T-cell (primary cell): ENCODE results near the gene SLC44A1. TPM values are rescaled to one million over a fixed set of nuclear protein-coding genes. Genes with fewer than 3 reads are reported as not detected.

Experiments
- ATAC-seq, 4 experiments: fragments of 200-7000 bp in 3 of 4; fragments of 150-1000 bp in 1 of 4; cut with Tn5 transposase; replicated peaks in 1 of 4; 1 replicate in 3 of 4; 2 replicates in 1 of 4; pipeline ENCODE4 v1.10.0; 2021; ENCODE audit warnings: moderate library complexity in 3 of 4, mild to moderate bottlenecking in 2 of 4, moderate number of reproducible peaks in 1 of 4
- CTCF ChIA-PET, 2 donors: fragments of 300-600 bp; sonication (Branson Sonifier 250); formaldehyde crosslinking; loops; one replicate each; lab custom pipeline; 2022; ENCODE audit warnings: antibody characterized with exemption in 2 of 2; lab: Charles Lee
- POLR2A ChIA-PET, 2 donors: fragments of 300-600 bp; sonication (Branson Sonifier 250); formaldehyde crosslinking; loops; one replicate each; lab custom pipeline; 2022; ENCODE audit warnings: antibody characterized with exemption in 2 of 2; lab: Charles Lee
- DNase-seq, 35 experiments: peaks; one replicate each; pipeline versions ENCODE4 v3.0.0 to v3.0.0-alpha.2; 2013 to 2023
- H3K27ac ChIP-seq: one replicate; pipeline ENCODE4 v1.5.1; 2013; ENCODE audit warnings: low read length
- H3K27me3 ChIP-seq, 2 experiments: replicated peaks in 1 of 2; 1 replicate in 1 of 2; 2 replicates in 1 of 2; pipeline versions ENCODE4 v1.6.1 to v1.7.0; 2013; ENCODE audit warnings: low read length in 1 of 2, mixed read lengths in 1 of 2; ENCODE audit not compliant: control insufficient read depth in 2 of 2, insufficient read depth in 2 of 2; ENCODE audit errors: extremely low read depth in 1 of 2
- H3K36me3 ChIP-seq, 2 donors: 1 replicate in 1 of 2; 2 replicates in 1 of 2; pipeline versions ENCODE4 v1.6.1 to v1.7.0; 2013; ENCODE audit warnings: low read length in 1 of 2; ENCODE audit not compliant: control insufficient read depth in 2 of 2, insufficient read depth in 1 of 2; ENCODE audit errors: extremely low read depth in 1 of 2
- H3K4me1 ChIP-seq, 2 experiments: 1 replicate in 1 of 2; 2 replicates in 1 of 2; pipeline versions ENCODE4 v1.6.1 to v1.7.0; 2013; ENCODE audit warnings: low read length in 2 of 2, mixed read lengths in 1 of 2; ENCODE audit not compliant: insufficient read depth in 2 of 2, control insufficient read depth in 1 of 2; ENCODE audit errors: extremely low read depth in 1 of 2
- H3K4me3 ChIP-seq, 2 donors: 1 replicate in 1 of 2; 2 replicates in 1 of 2; pipeline versions ENCODE4 v1.5.1 to v1.7.0; 2013; ENCODE audit warnings: mild to moderate bottlenecking in 2 of 2, low read length in 1 of 2, moderate library complexity in 1 of 2; ENCODE audit not compliant: control insufficient read depth in 1 of 2; ENCODE audit errors: extremely low read depth in 1 of 2
- H3K9me3 ChIP-seq: 2 replicates; pipeline ENCODE4 v1.7.0; 2013
- H3K27ac Mint-ChIP-seq, 2 donors: one replicate each; pipeline ENCODE4 v1.8.0; 2020 to 2021; ENCODE audit warnings: mild to moderate bottlenecking in 2 of 2, mixed read lengths in 2 of 2
- H3K27me3 Mint-ChIP-seq, 2 donors: one replicate each; pipeline ENCODE4 v1.8.0; 2021 to 2022; ENCODE audit warnings: mixed read lengths in 2 of 2
- H3K36me3 Mint-ChIP-seq: one replicate; pipeline ENCODE4 v1.8.0; 2021; ENCODE audit warnings: mixed read lengths
- H3K4me1 Mint-ChIP-seq, 3 donors: one replicate each; pipeline ENCODE4 v1.8.0; 2020 to 2022; ENCODE audit warnings: mixed read lengths in 3 of 3, mild to moderate bottlenecking in 1 of 3
- H3K4me3 Mint-ChIP-seq, 3 donors: one replicate each; pipeline ENCODE4 v1.8.0; 2020 to 2022; ENCODE audit warnings: mild to moderate bottlenecking in 3 of 3, mixed read lengths in 3 of 3, moderate library complexity in 3 of 3
- H3K9me3 Mint-ChIP-seq, 3 donors: one replicate each; pipeline ENCODE4 v1.8.0; 2020 to 2022; ENCODE audit warnings: mixed read lengths in 3 of 3
- WGBS: methylation state at CpG from one replicate; pipeline ENCODE4 v1.1.5; 2013; ENCODE audit warnings: missing lambda C conversion rate; ENCODE audit not compliant: insufficient coverage; 5-methylcytosine and 5-hydroxymethylcytosine counted together
- total RNA-seq, 35 experiments: library from RNA in 6 of 35; stranded (reverse) in 6 of 35; fragments of 120-200 nt in 1 of 35; gene quantifications; one replicate each; pipeline versions ENCODE4 v1.2.1 to v1.2.4 and lab custom pipeline; 2013 to 2026

SLC44A1 gene
- total RNA-seq, 5 donors from 2014 or later (not counting 1 experiment from before 2014, with no cell fraction given) = 7.3 to 10.2 (median 9.4) TPM

DNA sequence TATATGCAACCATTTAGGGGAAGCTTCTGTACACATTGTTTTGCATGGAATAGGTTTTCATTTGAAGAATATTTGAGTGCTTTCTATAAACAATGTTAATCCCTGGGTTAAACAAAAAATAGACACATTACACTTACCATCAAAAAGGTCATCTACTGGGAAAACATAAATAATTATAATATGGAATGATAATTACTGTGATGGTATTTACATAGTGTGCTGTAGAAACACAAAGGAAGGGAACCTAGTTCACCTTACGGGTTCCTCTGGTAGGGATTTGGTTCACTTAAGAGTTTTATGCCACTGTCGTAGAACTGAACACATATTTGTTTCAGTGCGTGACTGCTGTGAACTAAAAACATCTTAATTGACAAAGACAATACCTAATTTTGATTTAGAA is 44.9 kb downstream of the SLC44A1 start:
- no peak overlapping the region for H3K4me3 ChIP-seq
- WGBS = 100% methylated on average over 1 of the region's 3 CpGs
- Mint-ChIP-seq H3K27ac (no peak overlapping the region), H3K4me1 (peaks cover 7 to 11% (median 11%) of the 10 kb centered on the region in 3 donors), H3K9me3 (no peaks in the 10 kb centered on the region), H3K27me3 (no peaks in the 10 kb centered on the region), H3K4me3 (no peak overlapping the region), H3K36me3 (peaks cover 5% of the 10 kb centered on the region)
- H3K27me3 ChIP-seq = no peaks in the 10 kb centered on the region
- ATAC-seq (no peak), DNase-seq (no peak)
- H3K27ac ChIP-seq = no peak overlapping the region
- ChIA-PET CTCF (no interaction called here), POLR2A (no interaction called here)
- no peaks in the 10 kb centered on the region for H3K9me3 ChIP-seq
- H3K4me1 ChIP-seq = peaks cover 0 to 3% of the 10 kb centered on the region in 2 experiments
- no peaks in the 10 kb centered on the region for H3K36me3 ChIP-seq

DNA sequence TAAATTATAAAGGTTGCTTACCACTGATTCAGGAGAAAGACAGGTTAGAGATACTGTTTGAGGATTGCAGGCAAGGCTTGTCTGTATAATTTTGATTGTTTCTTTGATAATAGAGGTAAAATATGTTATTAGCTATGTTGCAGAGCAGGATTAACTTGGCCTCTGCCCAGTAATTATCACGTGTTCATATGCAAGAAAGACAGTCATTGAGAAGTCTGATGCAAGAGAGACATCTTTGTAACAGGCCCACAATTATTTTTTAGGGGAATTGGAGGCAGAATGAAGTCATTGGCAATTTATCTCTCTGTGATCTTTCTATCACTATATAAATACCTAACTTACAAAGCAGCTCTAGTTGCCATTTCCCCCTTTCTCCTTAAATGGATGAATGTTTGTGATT is 46.0 kb downstream of the SLC44A1 start:
- Mint-ChIP-seq H3K4me1 (peaks cover 11 to 19% (median 18%) of the 10 kb centered on the region in 3 donors), H3K36me3 (peaks cover 5% of the 10 kb centered on the region), H3K9me3 (no peaks in the 10 kb centered on the region), H3K27me3 (no peaks in the 10 kb centered on the region), H3K27ac (no peak overlapping the region), H3K4me3 (no peak overlapping the region)
- Histone ChIP-seq H3K9me3 (no peaks in the 10 kb centered on the region), H3K27me3 (no peaks in the 10 kb centered on the region), H3K4me3 (no peak overlapping the region), H3K36me3 (no peaks in the 10 kb centered on the region), H3K27ac (no peak overlapping the region), H3K4me1 (peaks cover 0 to 3% of the 10 kb centered on the region in 2 experiments)
- DNase-seq = no peak
- no CpG with 5 or more reads among the region's 1 CpG for WGBS
- ChIA-PET POLR2A (no interaction called here), CTCF (interaction anchor here (0.6 to 1.2 kb wide), 2 partner anchors 328 to 427 kb away, joined by 3 to 4 read pairs; no protein-coding TSS in a partner anchor)
- no peak for ATAC-seq

- Histone ChIP-seq H3K36me3 (no peaks in the 10 kb centered on the region), H3K4me1 (peaks cover 0 to 3% of the 10 kb centered on the region in 2 experiments), H3K27me3 (no peaks in the 10 kb centered on the region), H3K9me3 (no peaks in the 10 kb centered on the region), H3K4me3 (no peak overlapping the region), H3K27ac (no peak overlapping the region)
- 100% methylated on average over 1 of the region's 1 CpG for WGBS
- Mint-ChIP-seq H3K4me3 (no peak overlapping the region), H3K36me3 (peaks cover 5% of the 10 kb centered on the region), H3K9me3 (no peaks in the 10 kb centered on the region), H3K27me3 (no peaks in the 10 kb centered on the region), H3K4me1 (peaks cover 11 to 19% (median 18%) of the 10 kb centered on the region in 3 donors), H3K27ac (no peak overlapping the region)
- DNase-seq (no peak), ATAC-seq (no peak)
- POLR2A ChIA-PET = interaction anchor here in 1 of 2 donors (0.5 kb wide), 1 partner anchor 357 kb away, joined by 3 read pairs; no protein-coding TSS in a partner anchor
- CTCF ChIA-PET = interaction anchor here in 1 of 2 donors (1.2 kb wide), 1 partner anchor 428 kb away, joined by 4 read pairs; no protein-coding TSS in a partner anchor
Measured at GRCh38 chr9:105290954-105291353, 46.5 kb downstream of the SLC44A1 start.

DNA sequence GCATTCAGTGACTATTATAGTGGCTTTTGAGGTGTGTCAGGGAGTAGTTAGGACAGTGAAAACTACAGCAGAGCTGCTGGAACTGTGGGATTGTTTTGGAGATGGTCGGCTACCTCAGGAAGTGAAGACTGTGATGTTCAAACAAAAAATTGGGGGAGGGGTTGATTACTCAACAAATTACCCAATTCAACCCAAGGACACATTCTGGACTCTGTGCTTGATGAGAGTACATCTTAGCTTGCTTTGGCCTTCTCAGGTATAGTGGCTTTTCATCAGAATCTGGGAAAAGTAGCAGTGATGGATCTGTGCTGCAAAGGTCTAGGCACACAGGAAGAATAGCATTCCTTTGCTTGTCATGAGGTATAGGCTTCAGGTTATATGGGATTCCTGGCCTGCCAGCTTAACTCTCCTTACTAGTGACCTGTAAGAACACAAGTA is 47.0 kb downstream of the SLC44A1 start:
- Mint-ChIP-seq H3K27ac (no peak overlapping the region), H3K4me1 (peaks cover 11 to 19% (median 18%) of the 10 kb centered on the region in 3 donors), H3K4me3 (no peak overlapping the region), H3K36me3 (peaks cover under 1% of the 10 kb centered on the region), H3K27me3 (no peaks in the 10 kb centered on the region), H3K9me3 (no peaks in the 10 kb centered on the region)
- WGBS = no CpG with 5 or more reads among the region's 1 CpG
- ChIA-PET CTCF (no interaction called here), POLR2A (interaction anchor here in 1 of 2 donors (0.5 kb wide), 1 partner anchor 357 kb away, joined by 3 read pairs; no protein-coding TSS in a partner anchor)
- H3K9me3 ChIP-seq = no peaks in the 10 kb centered on the region
- no peak for DNase-seq
- H3K27ac ChIP-seq = no peak overlapping the region
- peaks cover 0 to 3% of the 10 kb centered on the region in 2 experiments for H3K4me1 ChIP-seq
- no peaks in the 10 kb centered on the region for H3K36me3 ChIP-seq
- H3K27me3 ChIP-seq = no peaks in the 10 kb centered on the region
- no peak overlapping the region for H3K4me3 ChIP-seq
- ATAC-seq = no peak

DNA sequence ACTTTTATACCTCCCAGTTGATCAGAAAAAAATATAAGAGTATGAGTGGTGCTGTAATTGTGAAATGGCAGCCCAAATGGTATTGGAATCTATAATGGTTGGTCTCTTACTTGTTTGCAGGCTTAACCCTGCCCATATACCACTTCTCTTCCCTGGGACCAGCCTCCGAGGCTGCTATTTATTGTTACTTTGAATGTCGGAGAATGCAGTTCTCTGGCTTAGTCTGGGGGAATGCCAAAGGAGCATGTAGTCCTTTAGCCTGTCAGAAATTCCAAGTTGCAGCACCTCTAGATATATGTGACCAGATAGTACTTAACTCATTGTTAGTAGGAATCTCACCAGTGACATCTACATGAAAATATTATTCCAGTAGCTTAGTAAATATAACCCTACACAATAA is 47.5 kb downstream of the SLC44A1 start:
- CTCF ChIA-PET = no interaction called here
- no peak overlapping the region for H3K27ac Mint-ChIP-seq
- no peak for ATAC-seq
- H3K36me3 ChIP-seq = no peaks in the 10 kb centered on the region
- H3K4me3 ChIP-seq = no peak overlapping the region
- WGBS = no CpG with 5 or more reads among the region's 2 CpGs
- peaks cover 11 to 19% (median 18%) of the 10 kb centered on the region in 3 donors for H3K4me1 Mint-ChIP-seq
- no peak overlapping the region for H3K4me3 Mint-ChIP-seq
- DNase-seq = no peak
- H3K9me3 Mint-ChIP-seq = no peaks in the 10 kb centered on the region
- H3K27me3 ChIP-seq = no peaks in the 10 kb centered on the region
- H3K9me3 ChIP-seq = no peaks in the 10 kb centered on the region
- POLR2A ChIA-PET = no interaction called here
- no peak overlapping the region for H3K27ac ChIP-seq
- H3K27me3 Mint-ChIP-seq = no peaks in the 10 kb centered on the region
- peaks cover 0 to 3% of the 10 kb centered on the region in 2 experiments for H3K4me1 ChIP-seq
- no peaks in the 10 kb centered on the region for H3K36me3 Mint-ChIP-seq

DNA sequence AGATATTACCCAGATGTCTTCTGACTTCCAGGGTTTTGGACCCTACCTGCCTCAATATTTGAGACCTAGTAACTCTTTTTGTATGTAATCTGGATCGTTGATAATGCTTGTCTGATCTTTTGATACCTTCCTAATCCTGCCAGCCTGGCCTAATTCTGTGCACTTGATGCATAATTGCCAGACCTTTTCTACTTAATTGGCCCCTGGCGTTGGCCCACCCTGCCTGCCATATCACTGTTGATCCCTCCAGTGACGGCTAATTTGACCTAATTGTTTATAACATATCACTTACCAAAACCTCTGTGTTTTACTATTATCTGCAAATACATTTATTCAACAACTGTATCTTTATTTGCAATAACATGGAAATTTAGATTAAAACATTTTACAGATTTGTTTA is 49.0 kb downstream of the SLC44A1 start:
- Histone ChIP-seq H3K4me3 (no peak overlapping the region), H3K27me3 (no peaks in the 10 kb centered on the region), H3K4me1 (peaks cover 0 to 3% of the 10 kb centered on the region in 2 experiments), H3K9me3 (no peaks in the 10 kb centered on the region), H3K27ac (no peak overlapping the region), H3K36me3 (no peaks in the 10 kb centered on the region)
- ATAC-seq = no peak
- CTCF ChIA-PET = no interaction called here
- no peak for DNase-seq
- Mint-ChIP-seq H3K4me1 (peaks cover 11 to 19% (median 18%) of the 10 kb centered on the region in 3 donors), H3K9me3 (no peaks in the 10 kb centered on the region), H3K27ac (no peak overlapping the region), H3K27me3 (no peaks in the 10 kb centered on the region), H3K36me3 (no peaks in the 10 kb centered on the region), H3K4me3 (no peak overlapping the region)
- POLR2A ChIA-PET = no interaction called here
- 100% methylated on average over 2 of the region's 3 CpGs for WGBS
